ENCODE measurements around the gene NTN3.

DNA sequence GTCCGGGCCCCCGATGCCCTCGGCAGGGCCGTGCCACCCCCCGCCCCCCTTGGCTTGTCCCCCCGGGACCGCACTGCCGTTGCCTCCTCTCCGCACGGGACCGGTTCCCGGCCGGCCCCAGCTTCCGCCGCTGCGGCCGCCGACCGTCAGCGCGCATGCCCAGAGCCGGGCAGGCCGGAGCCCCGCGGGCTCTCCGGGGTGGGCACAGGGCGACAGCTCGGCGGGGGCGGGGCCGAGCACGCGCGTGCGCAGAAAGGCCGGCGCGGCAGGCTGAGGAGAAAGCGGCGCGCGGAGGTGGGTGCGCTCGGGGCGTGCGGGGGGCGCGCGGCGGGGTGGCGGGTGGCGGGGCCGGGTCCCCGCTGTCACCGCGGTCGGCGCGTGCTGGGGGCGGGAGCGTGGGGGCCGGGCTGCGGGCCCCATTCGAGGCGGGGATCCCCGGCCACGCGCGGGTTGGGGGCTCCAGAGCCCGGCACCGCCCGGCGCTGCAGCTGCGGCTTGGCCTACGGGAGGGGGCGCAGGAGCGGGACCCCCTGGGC is 3.8 kb downstream of the NTN3 start, which contains the start of gene TBC1D24:
- TF ChIP-seq, protein P1, sequence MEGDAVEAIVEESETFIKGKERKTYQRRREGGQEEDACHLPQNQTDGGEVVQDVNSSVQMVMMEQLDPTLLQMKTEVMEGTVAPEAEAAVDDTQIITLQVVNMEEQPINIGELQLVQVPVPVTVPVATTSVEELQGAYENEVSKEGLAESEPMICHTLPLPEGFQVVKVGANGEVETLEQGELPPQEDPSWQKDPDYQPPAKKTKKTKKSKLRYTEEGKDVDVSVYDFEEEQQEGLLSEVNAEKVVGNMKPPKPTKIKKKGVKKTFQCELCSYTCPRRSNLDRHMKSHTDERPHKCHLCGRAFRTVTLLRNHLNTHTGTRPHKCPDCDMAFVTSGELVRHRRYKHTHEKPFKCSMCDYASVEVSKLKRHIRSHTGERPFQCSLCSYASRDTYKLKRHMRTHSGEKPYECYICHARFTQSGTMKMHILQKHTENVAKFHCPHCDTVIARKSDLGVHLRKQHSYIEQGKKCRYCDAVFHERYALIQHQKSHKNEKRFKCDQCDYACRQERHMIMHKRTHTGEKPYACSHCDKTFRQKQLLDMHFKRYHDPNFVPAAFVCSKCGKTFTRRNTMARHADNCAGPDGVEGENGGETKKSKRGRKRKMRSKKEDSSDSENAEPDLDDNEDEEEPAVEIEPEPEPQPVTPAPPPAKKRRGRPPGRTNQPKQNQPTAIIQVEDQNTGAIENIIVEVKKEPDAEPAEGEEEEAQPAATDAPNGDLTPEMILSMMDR (IDR thresholded peaks at IDR 0.05), result no peak
- TF ChIP-seq EP300 (IDR thresholded peaks at IDR 0.05) (peak in 1 of 2 donors; percentile 69), POLR2A (IDR thresholded peaks at IDR 0.05) (peak; percentile 47 to 69)

All from tibial nerve (tissue), 4 donors.